ENCODE measurements around the gene B3GNT8.
"Not testable (repeated sequence)": the region's sequence is repeated elsewhere in the genome, so short reads cannot be mapped to it uniquely, and the experiment has no call there.

The B3GNT8 gene

GRCh38 chr19:41412953-41413352 lies 14.2 kb downstream of the B3GNT8 start:
- DNase-seq = no peak

DNA sequence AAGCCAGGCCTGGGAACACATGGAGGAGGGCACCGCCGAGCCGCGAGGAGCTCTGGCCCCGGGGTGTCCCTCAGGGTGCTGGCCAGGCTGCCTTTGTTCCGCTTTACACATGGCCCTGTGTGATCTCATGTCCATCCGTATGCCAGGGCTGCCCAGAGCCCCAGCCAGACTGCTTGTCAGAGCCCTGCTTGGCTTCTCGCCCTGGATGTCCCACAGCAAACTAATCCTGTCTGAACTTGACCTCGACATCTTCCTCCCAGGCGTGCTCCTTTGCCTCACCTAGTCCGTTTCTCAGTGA lies 15.3 kb downstream of the B3GNT8 start:
- DNase-seq = no peak

DNA sequence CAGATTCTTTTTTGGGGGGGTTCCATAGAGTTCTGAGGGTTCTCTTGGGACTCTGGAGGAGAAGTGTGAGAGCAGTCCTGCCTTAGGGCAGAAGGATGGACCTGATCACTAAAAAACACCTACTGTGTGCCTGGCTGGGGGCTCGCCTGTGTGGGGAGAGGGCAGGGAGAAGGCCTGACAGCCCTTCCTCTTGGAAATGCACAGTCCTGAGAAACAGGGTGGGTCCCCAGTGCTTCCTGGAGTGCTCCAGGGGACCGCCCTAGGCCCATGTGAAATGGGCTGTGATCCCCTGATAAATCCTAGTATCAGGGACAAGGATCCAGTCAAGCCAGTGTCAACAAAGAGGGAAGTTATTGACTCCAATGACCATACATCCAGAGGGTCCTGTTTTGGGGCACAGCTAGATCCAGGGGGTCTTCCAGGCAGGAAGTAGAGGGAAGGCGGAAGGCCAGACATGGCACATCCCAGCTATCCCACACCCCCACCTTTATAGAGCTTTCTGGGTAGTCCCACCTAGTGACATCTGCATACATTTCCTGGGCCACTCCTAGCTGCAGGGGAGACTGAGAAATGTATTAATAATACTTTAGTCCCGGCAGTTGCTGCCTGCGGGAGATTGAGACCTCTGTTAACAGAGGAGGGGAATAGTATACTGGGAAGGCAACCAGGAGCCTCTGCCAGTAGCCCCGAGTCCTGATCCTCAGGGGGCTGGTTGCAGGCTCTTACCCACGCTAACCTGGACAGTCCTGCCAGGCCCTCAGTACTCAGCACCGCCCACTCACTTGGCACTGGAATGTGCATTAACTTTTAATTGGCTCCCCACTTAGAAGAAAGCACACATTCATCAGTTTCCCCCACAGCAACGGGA lies 15.8 kb downstream of the B3GNT8 start:
- DNase-seq = no peak

DNA sequence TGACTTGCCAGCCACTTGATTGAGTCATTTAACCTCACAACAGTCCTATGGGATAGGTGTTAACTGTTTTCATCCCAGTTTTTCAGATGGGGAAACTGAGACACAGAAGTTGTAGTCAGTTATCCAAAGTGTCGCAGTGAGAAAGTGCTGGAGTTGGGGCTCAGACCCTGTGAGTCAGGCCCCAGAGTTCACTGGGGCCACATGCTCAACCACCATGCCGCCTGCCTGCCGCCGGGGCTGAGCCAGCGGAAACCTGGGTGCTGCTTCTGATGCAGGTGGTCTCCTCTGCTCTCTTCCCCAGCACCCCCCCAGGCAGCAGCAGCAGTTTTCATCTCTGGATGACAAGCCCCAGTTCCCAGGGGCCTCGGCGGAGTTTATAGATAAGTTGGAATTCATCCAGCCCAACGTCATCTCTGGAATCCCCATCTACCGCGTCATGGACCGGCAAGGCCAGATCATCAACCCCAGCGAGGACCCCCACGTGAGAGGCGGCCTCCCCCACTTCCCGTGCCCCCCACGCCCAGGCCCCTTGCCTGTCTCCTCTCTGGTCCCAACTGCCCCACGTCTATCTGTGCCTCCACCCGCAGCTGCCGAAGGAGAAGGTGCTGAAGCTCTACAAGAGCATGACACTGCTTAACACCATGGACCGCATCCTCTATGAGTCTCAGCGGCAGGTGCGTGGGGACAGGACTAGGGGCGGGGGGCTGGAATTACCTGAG lies 16.7 kb downstream of the B3GNT8 start:
- no peak for DNase-seq

GRCh38 chr19:41409288-41409687 lies 17.9 kb downstream of the B3GNT8 start:
- no peak for DNase-seq

DNA sequence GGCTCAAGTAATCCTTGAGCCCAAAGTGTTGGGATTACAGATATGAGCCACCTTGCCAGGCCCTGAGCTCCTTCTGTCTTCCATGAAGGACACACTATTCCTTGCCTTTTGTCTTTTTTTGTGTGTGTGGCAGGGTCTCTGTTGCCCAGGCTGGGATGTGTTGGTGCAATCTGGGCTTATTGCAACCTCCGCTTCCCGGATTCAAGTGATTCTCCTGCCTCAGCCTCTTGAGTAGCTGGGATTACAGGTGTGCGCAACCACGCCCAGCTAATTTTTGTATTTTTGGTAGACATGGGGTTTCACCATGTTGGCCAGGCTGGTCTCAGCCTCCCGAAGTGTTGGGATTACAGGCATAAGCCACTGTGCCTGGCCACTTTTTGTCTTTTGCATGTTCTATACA lies 18.3 kb downstream of the B3GNT8 start:
- DNase-seq = not testable (repeated sequence)

- no peak for DNase-seq
Measured at GRCh38 chr19:41408256-41408655, 18.9 kb downstream of the B3GNT8 start.

DNA sequence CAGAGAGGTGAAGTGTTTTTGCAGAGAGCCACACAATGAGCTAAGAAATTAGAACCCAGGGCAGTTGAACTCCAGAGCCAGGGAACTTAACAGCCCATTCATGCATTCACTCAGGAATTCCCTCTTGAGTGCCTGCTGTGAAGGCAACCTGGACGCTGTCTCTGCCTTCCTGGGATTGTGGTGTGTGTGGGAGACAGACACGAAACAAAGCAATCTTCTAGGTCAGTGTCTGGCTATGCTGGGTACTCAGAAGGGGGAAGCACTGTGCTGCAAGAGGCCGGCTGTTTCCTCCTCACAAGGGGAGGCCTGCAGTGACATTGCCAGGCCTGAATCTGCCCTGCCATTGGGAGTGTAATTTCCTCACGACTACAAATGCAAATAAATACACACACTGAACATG lies 19.9 kb downstream of the B3GNT8 start:
- DNase-seq = no peak

GRCh38 chr19:41405776-41406175 lies 21.4 kb downstream of the B3GNT8 start:
- no peak for DNase-seq

DNA sequence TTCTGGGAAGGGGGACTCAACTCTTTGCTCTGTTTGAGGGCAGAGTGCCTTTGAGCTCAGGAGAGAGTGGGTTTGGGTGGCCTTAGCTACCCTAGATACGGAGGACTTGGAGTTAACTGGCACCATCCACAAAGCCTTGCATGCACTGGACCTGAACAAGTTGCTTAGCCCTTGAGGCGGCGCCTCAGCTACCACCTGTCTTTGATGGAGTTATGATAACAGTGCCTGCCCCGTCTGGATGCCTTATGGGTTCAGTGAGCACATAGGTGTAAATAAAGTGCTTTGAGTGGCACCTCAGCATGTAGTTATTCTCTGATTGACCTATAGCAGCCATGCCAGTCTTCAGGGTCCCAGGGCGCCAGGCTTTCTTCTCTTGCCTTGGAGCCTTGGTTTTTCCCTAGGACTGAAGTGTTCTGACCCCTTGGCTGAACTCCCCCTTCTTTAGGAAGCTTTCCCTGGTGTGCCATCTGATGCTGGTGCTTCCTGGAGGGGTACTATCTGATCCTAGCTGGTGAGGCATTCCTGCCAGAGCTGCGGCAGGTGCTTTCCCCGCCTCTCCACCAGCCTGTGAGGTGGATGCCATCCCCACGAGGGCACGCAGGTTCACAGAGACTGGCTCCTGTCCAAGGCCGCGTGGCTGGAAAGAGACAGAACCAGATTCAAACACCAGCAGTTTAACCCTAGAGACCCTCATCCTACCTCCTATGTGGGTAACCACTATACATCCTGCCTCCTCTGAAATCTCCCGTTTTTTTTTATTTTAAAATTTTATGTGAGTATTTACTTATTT lies 23.8 kb downstream of the B3GNT8 start:
- DNase-seq = no peak

DNA sequence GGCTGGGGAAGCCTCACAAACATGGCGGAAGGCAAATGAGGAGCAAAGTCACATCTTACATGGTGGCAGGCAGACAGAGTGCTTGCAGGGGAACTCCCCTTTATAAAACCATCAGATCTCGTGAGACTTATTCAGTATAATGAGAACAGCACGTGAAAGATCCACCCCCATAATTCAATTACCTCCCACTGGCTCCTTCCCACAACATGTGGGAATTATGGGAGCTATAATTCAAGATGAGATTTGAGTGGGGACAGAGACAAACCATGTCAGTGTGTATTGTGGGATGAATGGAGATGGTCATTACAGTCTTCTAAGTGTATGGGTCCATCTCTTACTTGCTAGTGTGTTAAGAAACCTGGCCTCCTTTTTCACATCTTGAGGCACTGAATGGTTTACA lies 25.2 kb downstream of the B3GNT8 start:
- DNase-seq = no peak

GRCh38 chr19:41401483-41401882 lies 25.7 kb downstream of the B3GNT8 start:
- no peak for DNase-seq

DNA sequence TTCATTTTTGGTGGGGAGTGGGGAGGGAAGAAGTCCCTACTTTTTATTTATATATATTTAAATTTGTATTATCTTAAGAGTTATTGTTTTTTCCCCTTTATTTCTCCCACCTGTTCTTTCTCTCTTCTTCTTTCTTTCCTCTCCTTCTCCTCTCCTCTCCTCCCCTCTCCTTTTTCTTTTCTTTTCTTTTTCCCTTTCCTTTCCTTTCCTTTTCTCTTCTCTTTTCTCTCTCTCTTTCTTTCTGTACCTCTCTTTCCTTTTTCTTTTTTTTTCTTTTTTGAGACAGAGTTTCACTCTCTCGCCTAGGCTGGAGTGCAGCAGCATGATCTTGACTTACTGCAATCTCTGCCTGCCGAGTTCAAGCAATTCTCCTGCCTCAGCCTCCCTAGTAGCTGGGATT lies 27.6 kb downstream of the B3GNT8 start:
- no peak for DNase-seq

DNA sequence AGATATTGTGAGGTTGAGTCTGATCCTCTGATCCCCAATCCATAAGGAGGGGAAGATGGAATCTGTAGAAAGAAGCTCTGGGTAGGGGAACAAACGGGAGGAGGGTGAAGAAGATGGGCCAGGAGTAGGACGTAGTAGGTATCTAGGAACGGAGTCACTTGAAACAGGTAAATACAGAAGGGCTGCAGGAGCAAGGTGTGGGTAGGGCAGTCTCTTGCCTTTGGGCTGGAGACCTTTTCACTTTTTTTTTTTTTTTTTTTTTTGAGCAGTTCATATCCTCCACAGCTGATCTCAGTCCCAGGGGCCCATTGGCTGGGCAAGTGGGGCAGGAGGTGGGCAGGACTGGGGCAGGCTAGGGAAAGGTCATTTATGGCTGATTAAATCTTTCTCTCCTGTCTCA lies 28.1 kb downstream of the B3GNT8 start:
- no peak for DNase-seq

DNA sequence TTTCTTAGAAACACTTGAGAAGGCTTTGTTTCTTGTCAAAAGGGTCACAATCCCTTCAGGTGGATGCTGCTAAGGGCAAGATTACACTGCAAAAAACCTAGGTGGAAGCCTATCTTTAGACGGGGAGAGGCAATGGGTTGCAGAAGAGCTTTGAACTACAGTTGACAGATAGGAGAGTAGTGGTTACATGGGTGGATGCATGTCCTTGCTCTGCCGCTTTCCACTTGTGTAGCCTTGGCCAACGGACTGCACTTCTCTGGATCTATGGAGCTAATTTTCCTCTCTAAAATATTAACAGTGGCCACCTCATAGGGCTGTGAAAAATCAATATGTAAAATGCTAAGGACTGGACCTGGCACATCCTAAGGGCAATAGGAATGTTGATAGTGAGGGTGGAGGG lies 28.6 kb downstream of the B3GNT8 start:
- DNase-seq = no peak

DNA sequence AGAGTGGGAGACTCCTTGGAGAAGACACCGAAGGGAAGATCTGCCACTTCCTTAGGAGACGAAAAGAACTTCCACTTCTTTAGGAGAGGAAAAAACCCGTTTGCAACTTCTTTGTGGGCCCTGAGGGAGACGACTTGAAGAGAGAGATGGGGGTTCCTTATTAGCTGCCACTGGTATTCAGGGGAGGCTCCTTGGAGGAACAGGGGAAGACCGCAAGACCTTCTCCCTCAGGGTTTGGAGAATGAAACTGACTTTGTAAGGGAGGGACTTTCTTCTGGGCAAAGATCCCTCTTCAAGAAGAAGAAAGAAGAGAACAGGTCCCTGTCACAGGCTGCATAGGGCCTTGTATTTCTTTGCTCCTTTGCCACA lies 29.1 kb downstream of the B3GNT8 start:
- DNase-seq = no peak

GRCh38 chr19:41397086-41398049 lies 29.8 kb downstream of the B3GNT8 start, which contains the start of the genes BCKDHA and EXOSC5:
Gene BCKDHA (plus strand): TSS chr19:41397818. CDS start chr19:41397828, 10 bp downstream.
Gene EXOSC5 (minus strand): TSS chr19:41397359. CDS start chr19:41397328, 31 bp downstream.
- DNase-seq = peak; percentile 94

GRCh38 chr19:41395355-41395754 lies 31.8 kb downstream of the B3GNT8 start:
- no peak for DNase-seq

GRCh38 chr19:41392775-41393174 lies 34.4 kb downstream of the B3GNT8 start:
- no peak for DNase-seq

DNA sequence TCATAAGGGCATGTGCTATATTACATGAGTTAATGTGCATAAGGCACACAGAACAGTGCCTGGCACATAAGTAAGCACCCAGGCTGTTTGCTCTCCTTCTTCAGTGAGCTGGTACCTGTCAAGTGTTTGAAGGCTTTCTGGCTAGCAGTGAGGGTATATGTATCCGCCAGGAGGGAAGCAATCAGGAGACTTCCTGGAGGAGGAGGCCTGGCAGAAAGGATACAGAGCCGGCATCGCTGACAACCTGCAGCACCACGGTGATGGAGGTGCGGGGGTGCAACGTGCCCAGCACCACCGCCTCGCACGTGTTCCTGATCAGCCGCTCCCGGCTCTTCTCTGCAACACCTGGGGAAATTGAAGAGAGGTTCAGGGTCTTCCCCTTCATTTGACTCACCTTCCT lies 35.6 kb downstream of the B3GNT8 start:
- DNase-seq = no peak

DNA sequence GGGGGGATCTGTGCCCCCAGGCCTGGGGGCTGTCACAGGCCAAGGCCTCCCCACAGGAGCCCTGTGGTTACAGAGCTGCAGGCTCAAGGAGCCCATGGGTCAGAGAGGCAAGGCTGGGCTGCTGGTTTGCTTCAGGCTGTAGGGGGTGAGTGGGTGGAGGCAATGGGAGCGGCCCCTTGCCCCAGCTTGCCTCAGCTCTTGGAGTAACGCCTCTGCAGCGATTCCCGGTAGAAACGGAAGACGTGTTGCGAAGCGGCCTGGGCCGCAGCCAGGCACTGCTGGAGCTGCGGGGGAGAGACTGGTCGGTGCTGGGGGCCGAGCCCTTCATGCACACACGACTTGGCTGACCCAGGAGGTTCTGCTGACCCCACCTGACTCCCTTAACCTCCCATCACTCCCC lies 40.7 kb downstream of the B3GNT8 start:
- DNase-seq = no peak

DNA sequence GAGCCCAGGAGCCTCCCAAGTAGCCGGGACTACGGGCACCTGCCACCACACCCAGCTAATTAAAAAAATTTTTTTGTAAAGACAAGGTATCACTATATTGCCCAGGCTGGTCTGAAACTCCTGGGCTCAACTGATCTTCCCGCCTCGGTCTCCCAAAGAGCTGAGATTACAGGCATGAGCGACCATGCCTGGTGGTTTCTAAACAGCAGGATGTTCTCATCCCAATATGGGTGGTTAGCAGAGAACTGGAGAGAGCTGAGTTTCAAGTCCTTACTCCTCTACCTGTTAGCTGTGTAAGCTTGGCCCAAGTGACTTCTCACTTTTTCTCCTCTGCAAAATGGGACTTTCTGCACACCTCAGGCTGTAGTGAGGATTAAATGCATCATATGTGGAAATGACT lies 42.8 kb downstream of the B3GNT8 start:
- no peak for DNase-seq
